BE2C (cell line): ENCODE data around the gene AP3B1.
"Not testable (repeated sequence)": the region's sequence is repeated elsewhere in the genome, so short reads cannot be mapped to it uniquely, and the experiment has no call there.

Experiments
- DNase-seq: peaks from one replicate; pipeline ENCODE4 v3.0.0-alpha.2; 2020
- H3K27me3 ChIP-seq: fragments of 250-450 bp; sonication (Bioruptor Pico); 2 replicates; pipeline ENCODE4 v1.5.1; 2020; ENCODE audit warnings: mild to moderate bottlenecking
- H3K36me3 ChIP-seq: fragments of 250-450 bp; sonication (Bioruptor Pico); 2 replicates; pipeline ENCODE4 v1.5.1; 2020; ENCODE audit warnings: mild to moderate bottlenecking
- H3K4me1 ChIP-seq: fragments of 250-450 bp; sonication (Bioruptor Pico); 2 replicates; pipeline ENCODE4 v1.5.1; 2020
- H3K4me3 ChIP-seq: 2 replicates; pipeline ENCODE4 v1.5.1; 2011; ENCODE audit warnings: low read depth, low read length
- H3K9me3 ChIP-seq: fragments of 250-450 bp; sonication (Bioruptor Pico); 2 replicates; pipeline ENCODE4 v1.5.1; 2020
- CTCF ChIP-seq: IDR thresholded peaks from 2 replicates; pipeline ENCODE4 v1.5.1; 2012; ENCODE audit warnings: mild to moderate bottlenecking, low read depth, low read length

Gene AP3B1

GRCh38 chr5:78056053-78056452 lies 238.4 kb downstream of the AP3B1 start:
- DNase-seq, result no peak
- no peaks in the 10 kb centered on the region for H3K36me3 ChIP-seq
- H3K9me3 ChIP-seq, result no peaks in the 10 kb centered on the region
- H3K27me3 ChIP-seq, result no peaks in the 10 kb centered on the region
- H3K4me1 ChIP-seq, result no peaks in the 10 kb centered on the region
- no peak overlapping the region for H3K4me3 ChIP-seq
- no peak for TF ChIP-seq CTCF

GRCh38 chr5:78050888-78051287 lies 243.6 kb downstream of the AP3B1 start:
- no peak for TF ChIP-seq CTCF
- no peaks in the 10 kb centered on the region for H3K9me3 ChIP-seq
- no peaks in the 10 kb centered on the region for H3K27me3 ChIP-seq
- H3K4me3 ChIP-seq, result no peak overlapping the region
- no peaks in the 10 kb centered on the region for H3K36me3 ChIP-seq
- no peaks in the 10 kb centered on the region for H3K4me1 ChIP-seq
- no peak for DNase-seq

- not testable (repeated sequence) for DNase-seq, H3K9me3 ChIP-seq, H3K27me3 ChIP-seq, H3K36me3 ChIP-seq, H3K4me1 ChIP-seq, H3K4me3 ChIP-seq
Measured at GRCh38 chr5:78046823-78047222, 247.7 kb downstream of the AP3B1 start.

- no peaks in the 10 kb centered on the region for H3K36me3 ChIP-seq
- no peaks in the 10 kb centered on the region for H3K9me3 ChIP-seq
- no peaks in the 10 kb centered on the region for H3K4me1 ChIP-seq
- no peak for TF ChIP-seq CTCF
- no peaks in the 10 kb centered on the region for H3K27me3 ChIP-seq
- no peak for DNase-seq
- H3K4me3 ChIP-seq, result no peak overlapping the region
Measured at GRCh38 chr5:78046006-78046405, 248.5 kb downstream of the AP3B1 start.

- Histone ChIP-seq H3K36me3 (no peaks in the 10 kb centered on the region), H3K27me3 (no peaks in the 10 kb centered on the region), H3K9me3 (no peaks in the 10 kb centered on the region), H3K4me1 (no peaks in the 10 kb centered on the region), H3K4me3 (no peak overlapping the region)
- DNase-seq, result no peak
- no peak for TF ChIP-seq CTCF
Measured at GRCh38 chr5:78041805-78042204, 252.7 kb downstream of the AP3B1 start.

- H3K4me3 ChIP-seq, result no peak overlapping the region
- no peak for DNase-seq
- no peak for TF ChIP-seq CTCF
- H3K4me1 ChIP-seq, result no peaks in the 10 kb centered on the region
- H3K36me3 ChIP-seq, result no peaks in the 10 kb centered on the region
- H3K27me3 ChIP-seq, result no peaks in the 10 kb centered on the region
- no peaks in the 10 kb centered on the region for H3K9me3 ChIP-seq
Measured at GRCh38 chr5:78025540-78025939, 269.0 kb downstream of the AP3B1 start.

- no peaks in the 10 kb centered on the region for H3K9me3 ChIP-seq
- no peaks in the 10 kb centered on the region for H3K4me1 ChIP-seq
- TF ChIP-seq CTCF, result no peak
- H3K27me3 ChIP-seq, result no peaks in the 10 kb centered on the region
- no peak overlapping the region for H3K4me3 ChIP-seq
- H3K36me3 ChIP-seq, result no peaks in the 10 kb centered on the region
- DNase-seq, result no peak
Measured at GRCh38 chr5:78019744-78020143, 274.8 kb downstream of the AP3B1 start.
